ENCODE measurements around the gene LPP.

The LPP gene

GRCh38 chr3:188729422-188729821 lies 575.5 kb downstream of the LPP start:
- H4K20me1 ChIP-seq (ENCODE audit: insufficient read depth, low read length): no peaks in the 10 kb centered on the region
- H3K9me3 ChIP-seq (ENCODE audit: insufficient read depth, low read length, severe bottlenecking): no peaks in the 10 kb centered on the region
- ATAC-seq (ENCODE audit: insufficient read depth, low read depth) (no peak), DNase-seq (no peak)
- no peak overlapping the region for H3K4me2 ChIP-seq (ENCODE audit: insufficient read depth, low read length)
- H3K27me3 ChIP-seq (ENCODE audit: insufficient read depth, low read length, poor library complexity): no peaks in the 10 kb centered on the region
- TF ChIP-seq EZH2 (IDR thresholded peaks at IDR 0.05; ENCODE audit: borderline replicate concordance, low read depth, low read length, severe bottlenecking) (no peak), CTCF (IDR thresholded peaks at IDR 0.05; ENCODE audit: borderline replicate concordance, extremely low read depth, low read length, poor library complexity, severe bottlenecking) (no peak)
- H3K4me3 ChIP-seq (ENCODE audit: low read depth in 1 of 2, low read length in 2 of 2): no peak overlapping the region
- no peak overlapping the region for H3K9ac ChIP-seq (ENCODE audit: low read depth, low read length)
- 0 out of 2 replicates have a peak, but pooled peaks cover 4% of the 10 kb centered on the region for H3K4me1 ChIP-seq (ENCODE audit: insufficient read depth, low read length)
- no peaks in the 10 kb centered on the region for H3K79me2 ChIP-seq (ENCODE audit: insufficient read depth, low read length)
- H3K27ac ChIP-seq (ENCODE audit: low read length): no peak overlapping the region
- H3K36me3 ChIP-seq (ENCODE audit: insufficient read depth, low read length): no peaks in the 10 kb centered on the region
- H2AFZ ChIP-seq (ENCODE audit: low read depth, low read length): no peak overlapping the region

- Histone ChIP-seq H2AFZ (ENCODE audit: low read depth, low read length) (no peak overlapping the region), H3K9ac (ENCODE audit: low read depth, low read length) (no peak overlapping the region), H3K79me2 (ENCODE audit: insufficient read depth, low read length) (no peaks in the 10 kb centered on the region), H3K4me1 (ENCODE audit: insufficient read depth, low read length) (no peaks in the 10 kb centered on the region), H3K27ac (ENCODE audit: low read length) (no peak overlapping the region), H3K4me3 (ENCODE audit: low read depth in 1 of 2, low read length in 2 of 2) (no peak overlapping the region), H4K20me1 (ENCODE audit: insufficient read depth, low read length) (no peaks in the 10 kb centered on the region), H3K9me3 (ENCODE audit: insufficient read depth, low read length, severe bottlenecking) (no peaks in the 10 kb centered on the region), H3K36me3 (ENCODE audit: insufficient read depth, low read length) (no peaks in the 10 kb centered on the region), H3K27me3 (ENCODE audit: insufficient read depth, low read length, poor library complexity) (no peaks in the 10 kb centered on the region), H3K4me2 (ENCODE audit: insufficient read depth, low read length) (no peak overlapping the region)
- DNase-seq: no peak
- TF ChIP-seq CTCF (IDR thresholded peaks at IDR 0.05; ENCODE audit: borderline replicate concordance, extremely low read depth, low read length, poor library complexity, severe bottlenecking) (no peak), EZH2 (IDR thresholded peaks at IDR 0.05; ENCODE audit: borderline replicate concordance, low read depth, low read length, severe bottlenecking) (no peak)
- no peak for ATAC-seq (ENCODE audit: insufficient read depth, low read depth)
These were observed 580.4 kb downstream of the LPP start for GRCh38 chr3:188734395-188734794.

GRCh38 chr3:188739511-188739910 lies 585.6 kb downstream of the LPP start:
- Histone ChIP-seq H3K9ac (ENCODE audit: low read depth, low read length) (no peak overlapping the region), H3K4me1 (ENCODE audit: insufficient read depth, low read length) (no peaks in the 10 kb centered on the region), H3K36me3 (ENCODE audit: insufficient read depth, low read length) (no peaks in the 10 kb centered on the region), H4K20me1 (ENCODE audit: insufficient read depth, low read length) (no peaks in the 10 kb centered on the region), H2AFZ (ENCODE audit: low read depth, low read length) (no peak overlapping the region), H3K9me3 (ENCODE audit: insufficient read depth, low read length, severe bottlenecking) (no peaks in the 10 kb centered on the region), H3K27ac (ENCODE audit: low read length) (no peak overlapping the region), H3K4me3 (ENCODE audit: low read depth in 1 of 2, low read length in 2 of 2) (no peak overlapping the region), H3K79me2 (ENCODE audit: insufficient read depth, low read length) (no peaks in the 10 kb centered on the region), H3K4me2 (ENCODE audit: insufficient read depth, low read length) (no peak overlapping the region), H3K27me3 (ENCODE audit: insufficient read depth, low read length, poor library complexity) (no peaks in the 10 kb centered on the region)
- TF ChIP-seq EZH2 (IDR thresholded peaks at IDR 0.05; ENCODE audit: borderline replicate concordance, low read depth, low read length, severe bottlenecking) (no peak), CTCF (IDR thresholded peaks at IDR 0.05; ENCODE audit: borderline replicate concordance, extremely low read depth, low read length, poor library complexity, severe bottlenecking) (no peak)
- DNase-seq: no peak
- ATAC-seq (ENCODE audit: insufficient read depth, low read depth): no peak

- no peaks in the 10 kb centered on the region for H3K4me1 ChIP-seq (ENCODE audit: insufficient read depth, low read length)
- H3K4me3 ChIP-seq (ENCODE audit: low read depth in 1 of 2, low read length in 2 of 2): no peak overlapping the region
- H3K36me3 ChIP-seq (ENCODE audit: insufficient read depth, low read length): no peaks in the 10 kb centered on the region
- no peak overlapping the region for H3K27ac ChIP-seq (ENCODE audit: low read length)
- no peak overlapping the region for H2AFZ ChIP-seq (ENCODE audit: low read depth, low read length)
- H3K4me2 ChIP-seq (ENCODE audit: insufficient read depth, low read length): no peak overlapping the region
- no peaks in the 10 kb centered on the region for H4K20me1 ChIP-seq (ENCODE audit: insufficient read depth, low read length)
- H3K27me3 ChIP-seq (ENCODE audit: insufficient read depth, low read length, poor library complexity): no peaks in the 10 kb centered on the region
- TF ChIP-seq EZH2 (IDR thresholded peaks at IDR 0.05; ENCODE audit: borderline replicate concordance, low read depth, low read length, severe bottlenecking) (no peak), CTCF (IDR thresholded peaks at IDR 0.05; ENCODE audit: borderline replicate concordance, extremely low read depth, low read length, poor library complexity, severe bottlenecking) (no peak)
- H3K79me2 ChIP-seq (ENCODE audit: insufficient read depth, low read length): no peaks in the 10 kb centered on the region
- no peak overlapping the region for H3K9ac ChIP-seq (ENCODE audit: low read depth, low read length)
- DNase-seq (no peak), ATAC-seq (ENCODE audit: insufficient read depth, low read depth) (no peak)
- no peaks in the 10 kb centered on the region for H3K9me3 ChIP-seq (ENCODE audit: insufficient read depth, low read length, severe bottlenecking)
These were observed 586.1 kb downstream of the LPP start for GRCh38 chr3:188740010-188740409.

Measured in DND-41 (cell line).